K562 (cell line): ENCODE data around the gene WDR62.

Experiments
- ARHGAP35 ChIP-seq: fragments of 450-650 bp; IDR thresholded peaks from 2 replicates; pipeline ENCODE4 v1.6.1; 2018; ENCODE audit not compliant: partially characterized antibody
- POLR2A ChIP-seq: fragments of 450-650 bp; conservative IDR thresholded peaks from 2 replicates; pipeline ENCODE4 v1.6.1; 2016
- RAD51 ChIP-seq: fragments of 450-650 bp; IDR thresholded peaks from 2 replicates; pipeline ENCODE4 v1.7.1; 2016; ENCODE audit warnings: low read depth, mild to moderate bottlenecking, borderline replicate concordance
- TAF1 ChIP-seq: IDR thresholded peaks from 2 replicates; pipeline ENCODE4 v1.6.1; 2011; ENCODE audit warnings: mild to moderate bottlenecking, low read length, moderate library complexity; ENCODE audit not compliant: insufficient read depth, control insufficient read depth, severe bottlenecking; ENCODE audit errors: extremely low read depth

DNA sequence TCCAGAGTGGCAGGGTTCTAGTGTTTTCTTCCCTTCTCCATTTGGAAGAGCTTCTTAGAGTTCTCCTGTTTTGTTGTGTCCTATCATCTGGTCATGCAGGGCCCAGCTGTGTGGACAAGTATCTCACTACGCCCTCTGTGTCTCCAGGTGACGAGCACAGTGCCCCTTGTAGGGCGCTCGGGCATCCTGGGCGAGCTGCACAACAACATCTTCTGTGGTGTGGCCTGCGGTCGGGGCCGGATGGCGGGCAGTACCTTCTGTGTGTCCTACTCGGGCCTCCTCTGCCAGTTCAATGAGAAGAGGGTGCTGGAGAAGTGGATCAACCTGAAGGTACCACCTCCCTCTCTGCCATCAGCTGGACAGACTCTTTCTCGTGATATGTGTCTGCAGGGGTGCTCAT lies 13.0 kb downstream of the WDR62 start:
- TF ChIP-seq TAF1 (no peak), POLR2A (no peak), RAD51 (no peak), ARHGAP35 (no peak)
